ENCODE measurements around the gene GRM4. TPM values are rescaled to one million over a fixed set of nuclear protein-coding genes. Genes with fewer than 3 reads are reported as not detected.

The GRM4 gene
- total and polyA plus RNA-seq, 10 of the 15 experiments (the other 5 are each of a cell fraction or from before 2014, with no cell fraction given) = 0.01 to 0.31 (median 0.05) TPM; not detected in 2

- ChIA-PET SMC1A (ENCODE audit: uncharacterized antibody, unreplicated experiment) (no interaction called here), POLR2A (no interaction called here), RAD21 (ENCODE audit: unreplicated experiment) (no interaction called here), CTCF (no interaction called here)
- no peaks in the 10 kb centered on the region for H3K79me2 ChIP-seq (ENCODE audit: control insufficient read depth, insufficient read depth, low read length)
- TF ChIP-seq POLR2A (IDR thresholded peaks at IDR 0.05; ENCODE audit: low read depth, low read length) (no peak), ZNF274 (IDR thresholded peaks at IDR 0.05; ENCODE audit: insufficient read depth, insufficient read length) (no peak), NFIC (IDR thresholded peaks at IDR 0.05; ENCODE audit: low read depth, low read length) (no peak)
- H3K4me3 ChIP-seq = no peak overlapping the region
- no peak for FAIRE-seq
- ATAC-seq = no peak
- no peak overlapping the region for H2AFZ ChIP-seq (ENCODE audit: control insufficient read depth, low read depth, low read length)
- no peaks in the 10 kb centered on the region for H4K20me1 ChIP-seq (ENCODE audit: control insufficient read depth, insufficient read depth)
- H3K27me3 ChIP-seq (replicated peaks in 1 of 2; ENCODE audit: control insufficient read depth in 2 of 2, insufficient read depth in 2 of 2, low read length in 1 of 2) = peaks cover 2 to 17% of the 10 kb centered on the region in 2 experiments; a peak in 3 of 4 replicates
- BruUV-seq (replicated peaks) = no TSS peak
- H3K4me1 ChIP-seq (ENCODE audit: control insufficient read depth, insufficient read depth, low read length) = no peaks in the 10 kb centered on the region
- in situ Hi-C loops (cut with MboI) = no loop called here
- intact Hi-C loops (cut with micrococcal nuclease; ENCODE audit: unreplicated experiment) = no loop called here
- no peak overlapping the region for H3K27ac ChIP-seq (ENCODE audit: control insufficient read depth, insufficient read depth)
- no peak overlapping the region for H3K9ac ChIP-seq (ENCODE audit: control insufficient read depth, insufficient read depth, low read length)
- H3K36me3 ChIP-seq (ENCODE audit: control insufficient read depth in 2 of 2, insufficient read depth in 2 of 2, low read length in 1 of 2) = no peaks in the 10 kb centered on the region
- H3K4me2 ChIP-seq (ENCODE audit: control insufficient read depth, insufficient read depth) = no peak overlapping the region
- WGBS (ENCODE audit: insufficient coverage, insufficient replicate concordance, low lambda C conversion rate, missing lambda C conversion rate) = 38% methylated on average over 16 of the region's 16 CpGs
- DNase-seq (ENCODE audit: low read depth, low spot score) = no peak
- no peaks in the 10 kb centered on the region for H3K9me3 ChIP-seq (replicated peaks; ENCODE audit: control insufficient read depth, insufficient read depth, low read length)
Observed at GRCh38 chr6:34103321-34103720, 42.6 kb downstream of the GRM4 start.

- no peak overlapping the region for H2AFZ ChIP-seq (ENCODE audit: control insufficient read depth, low read depth, low read length)
- H3K27ac ChIP-seq (ENCODE audit: control insufficient read depth, insufficient read depth) = no peak overlapping the region
- DNase-seq (ENCODE audit: low read depth, low spot score) (no peak), ATAC-seq (no peak), FAIRE-seq (no peak)
- H3K27me3 ChIP-seq (replicated peaks in 1 of 2; ENCODE audit: control insufficient read depth in 2 of 2, insufficient read depth in 2 of 2, low read length in 1 of 2) = peaks cover 2 to 18% of the 10 kb centered on the region in 2 experiments; a peak in 3 of 4 replicates
- CTCF ChIA-PET = no interaction called here
- no peaks in the 10 kb centered on the region for H3K36me3 ChIP-seq (ENCODE audit: control insufficient read depth in 2 of 2, insufficient read depth in 2 of 2, low read length in 1 of 2)
- intact Hi-C loops (cut with micrococcal nuclease; ENCODE audit: unreplicated experiment) (no loop called here), in situ Hi-C loops (cut with MboI) (no loop called here)
- no TSS peak for BruUV-seq (replicated peaks)
- no peaks in the 10 kb centered on the region for H4K20me1 ChIP-seq (ENCODE audit: control insufficient read depth, insufficient read depth)
- POLR2A ChIA-PET = no interaction called here
- H3K9ac ChIP-seq (ENCODE audit: control insufficient read depth, insufficient read depth, low read length) = no peak overlapping the region
- WGBS (ENCODE audit: insufficient coverage, insufficient replicate concordance, low lambda C conversion rate, missing lambda C conversion rate) = 37% methylated on average over 6 of the region's 6 CpGs
- SMC1A ChIA-PET (ENCODE audit: uncharacterized antibody, unreplicated experiment) = no interaction called here
- no peak overlapping the region for H3K4me2 ChIP-seq (ENCODE audit: control insufficient read depth, insufficient read depth)
- TF ChIP-seq ZZZ3 (IDR thresholded peaks at IDR 0.05; ENCODE audit: control insufficient read depth, insufficient read length, low read depth) = no peak
- no peak for TF ChIP-seq CHD1 (IDR thresholded peaks at IDR 0.05; ENCODE audit: low read depth, low read length)
- no peaks in the 10 kb centered on the region for H3K4me1 ChIP-seq (ENCODE audit: control insufficient read depth, insufficient read depth, low read length)
- RAD21 ChIA-PET (ENCODE audit: unreplicated experiment) = no interaction called here
- no peak overlapping the region for H3K4me3 ChIP-seq
- no peaks in the 10 kb centered on the region for H3K9me3 ChIP-seq (replicated peaks; ENCODE audit: control insufficient read depth, insufficient read depth, low read length)
- H3K79me2 ChIP-seq (ENCODE audit: control insufficient read depth, insufficient read depth, low read length) = no peaks in the 10 kb centered on the region
Observed at GRCh38 chr6:34102696-34103095, 43.2 kb downstream of the GRM4 start.

Data from GM12878 (cell line).